AG09309 (cell line): ENCODE measurements around the gene ITGA11.

Experiments
- DNase-seq: peaks from one replicate; pipeline ENCODE4 v3.0.0-alpha.2; 2010; ENCODE audit warnings: low read depth
- H3K4me3 ChIP-seq: 2 replicates; pipeline ENCODE4 v1.5.1; 2011; ENCODE audit warnings: mild to moderate bottlenecking, low read depth, low read length, moderate library complexity; ENCODE audit not compliant: control insufficient read depth
- CTCF ChIP-seq: IDR thresholded peaks from 2 replicates; pipeline ENCODE4 v1.5.1; 2011; ENCODE audit warnings: mild to moderate bottlenecking, low read depth, low read length, inconsistent platforms; ENCODE audit not compliant: insufficient read depth, control insufficient read depth; ENCODE audit errors: missing control alignments

Gene ITGA11

DNA sequence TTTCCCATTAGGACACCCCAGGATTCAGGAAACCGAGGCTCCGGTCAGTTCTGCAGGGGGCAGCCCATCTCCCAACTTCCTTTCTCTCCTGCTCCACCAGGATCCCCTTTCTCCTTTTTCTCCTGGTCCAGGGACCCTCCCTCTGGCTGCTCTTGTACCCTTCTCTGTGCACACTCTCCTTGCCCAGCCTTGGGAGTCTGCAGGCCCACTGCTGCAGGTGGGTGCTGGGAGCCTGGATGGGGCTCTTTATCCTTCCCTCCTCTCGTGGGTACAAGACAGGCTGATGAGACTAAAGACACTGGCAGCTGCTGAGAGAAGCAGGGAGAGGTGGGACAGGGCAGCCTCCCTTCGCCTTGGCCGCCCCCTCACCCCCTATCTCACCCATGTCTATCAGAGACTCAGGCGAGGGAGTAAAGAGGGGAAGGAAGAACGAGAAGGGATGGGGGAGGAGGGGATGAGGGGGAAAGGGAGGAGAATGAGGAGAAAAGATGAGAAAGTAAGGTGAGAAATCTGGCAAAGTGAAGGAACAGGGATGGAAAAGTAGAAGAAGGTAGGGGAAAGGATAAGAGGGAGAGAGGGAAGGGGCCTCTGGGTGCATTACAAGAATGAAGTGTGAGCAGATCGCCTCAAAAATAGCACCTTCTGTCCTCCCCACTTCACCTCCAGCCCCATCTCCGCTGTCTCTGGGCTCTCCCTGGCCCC lies 45.2 kb downstream of the ITGA11 start:
- H3K4me3 ChIP-seq: no peak overlapping the region
- no peak for DNase-seq
- no peak for TF ChIP-seq CTCF

GRCh38 chr15:68385671-68386586 lies 46.0 kb downstream of the ITGA11 start:
- no peak overlapping the region for H3K4me3 ChIP-seq
- DNase-seq: no peak
- TF ChIP-seq CTCF: no peak

GRCh38 chr15:68385240-68385561 lies 46.8 kb downstream of the ITGA11 start:
- DNase-seq: no peak
- no peak for TF ChIP-seq CTCF

DNA sequence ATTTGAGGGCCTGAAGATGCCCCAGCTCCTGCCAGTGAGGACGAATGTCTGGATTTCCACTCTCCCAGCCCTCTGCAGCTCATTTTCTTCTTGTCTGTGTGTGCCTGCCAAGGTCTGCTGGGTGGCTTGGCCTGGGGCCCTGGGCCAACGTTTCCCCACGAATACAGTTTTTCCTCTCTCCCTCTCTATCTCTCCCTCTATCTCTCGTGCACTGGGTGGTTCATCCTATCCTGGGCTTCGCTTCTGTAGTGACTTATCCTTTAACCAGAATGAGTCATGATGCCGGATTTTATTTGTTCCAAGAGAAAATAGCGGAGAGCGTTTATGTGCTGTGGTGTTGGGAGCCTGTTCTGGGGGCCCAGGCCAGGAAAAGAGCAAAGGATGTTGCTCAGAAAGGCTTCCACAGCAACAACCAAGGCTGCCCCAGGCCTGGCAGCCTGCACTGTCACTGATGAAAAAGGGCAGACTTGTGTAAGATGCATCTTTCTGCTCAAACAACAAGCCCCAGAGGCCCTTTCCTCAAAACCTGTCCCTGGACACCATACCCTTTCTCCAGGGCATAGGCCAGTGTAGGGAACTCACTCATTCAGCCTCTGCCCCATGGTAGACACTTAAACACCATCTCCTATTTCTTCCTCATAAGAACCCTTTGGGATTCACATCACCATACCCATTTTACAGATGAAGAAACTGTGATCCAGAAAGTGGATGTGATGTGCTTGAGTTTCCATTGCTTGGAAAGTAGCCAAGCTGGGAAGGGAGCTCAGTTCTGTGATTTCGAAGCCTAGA lies 47.3 kb downstream of the ITGA11 start:
- DNase-seq: peak; percentile 89
- TF ChIP-seq CTCF: no peak
- H3K4me3 ChIP-seq: no peak overlapping the region

More at GRCh38 chr15:68385240-68385561, 46.8 kb downstream of the ITGA11 start:
- no peak overlapping the region for H3K4me3 ChIP-seq

DNA sequence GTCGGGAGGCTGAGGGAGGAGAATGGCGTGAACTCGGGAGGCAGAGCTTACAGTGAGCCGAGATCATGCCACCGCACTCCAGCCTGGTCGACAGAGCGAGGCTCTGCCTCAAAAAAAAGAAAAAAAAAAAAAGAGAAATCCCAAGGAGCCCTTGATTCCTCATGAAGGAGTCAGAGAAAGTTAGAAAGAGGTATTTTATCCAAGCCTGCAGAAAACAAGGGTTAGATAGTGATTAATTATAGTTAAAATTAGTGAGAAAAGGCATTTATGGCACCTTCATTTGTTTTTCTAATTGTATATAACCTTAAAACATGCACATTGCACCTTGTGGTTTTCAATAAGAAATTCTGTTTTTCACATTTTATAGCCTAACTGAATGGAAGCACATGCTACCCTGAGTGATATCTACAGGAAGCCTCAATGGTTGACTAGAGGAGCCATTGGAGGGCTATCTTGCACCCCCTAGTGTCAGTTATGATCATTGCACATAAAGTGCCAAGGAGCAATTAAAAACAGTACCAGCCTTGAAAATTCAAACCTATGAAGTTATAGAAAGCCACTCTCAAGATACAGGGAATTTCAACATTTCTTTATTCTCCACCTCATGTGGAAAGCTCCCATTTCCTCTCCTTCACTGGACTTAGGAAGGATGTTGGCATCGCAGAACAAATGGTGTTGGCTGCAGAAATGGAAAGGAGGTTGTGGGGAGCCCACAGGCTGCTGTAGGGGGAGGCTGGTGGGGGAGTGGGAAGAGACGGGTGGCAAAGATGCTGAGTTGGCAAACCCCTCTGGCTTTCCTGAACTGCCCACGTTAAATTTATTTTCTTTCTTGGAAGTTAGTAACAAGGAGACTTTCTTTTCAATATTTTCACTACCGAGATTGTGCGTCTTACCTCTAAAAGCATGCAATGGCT lies 48.5 kb downstream of the ITGA11 start:
- H3K4me3 ChIP-seq: no peak overlapping the region
- no peak for DNase-seq
- TF ChIP-seq CTCF: peak; percentile 71
